ENCODE data around the gene PATZ1. TPM values are rescaled to one million over a fixed set of nuclear protein-coding genes. Genes with fewer than 3 reads are reported as not detected.

The PATZ1 gene
- total and polyA plus RNA-seq, 12 donors = 6.6 to 16.9 (median 13.3) TPM

GRCh38 chr22:31279327-31279669 lies 66.8 kb downstream of the PATZ1 start:
- TF ChIP-seq CTCF (IDR thresholded peaks at IDR 0.05) = no peak
- Histone ChIP-seq H3K9me3 (no peaks in the 10 kb centered on the region), H3K27ac (peak overlapping the region in 2 of 10 donors; percentile 21 to 79), H3K36me3 (peaks cover 0 to 97% (median 70%) of the 10 kb centered on the region in 9 donors), H3K4me3 (no peak overlapping the region), H3K4me1 (peaks cover 0 to 17% (median 0%) of the 10 kb centered on the region in 9 donors), H3K27me3 (no peaks in the 10 kb centered on the region)
- DNase-seq (no peak), ATAC-seq (no peak)
- intact Hi-C loops (cut with DNase I) = loop anchor here in 2 of 10 donors (10.0 kb wide), 1 partner anchor 64 kb away; the partner anchor contains the start of gene LIMK2 (in 2 of the 2)

- intact Hi-C loops (cut with DNase I) = loop anchor here in 2 of 10 donors (10.0 kb wide), 1 partner anchor 64 kb away; the partner anchor contains the start of gene LIMK2 (in 2 of the 2)
- peak in 1 of 8 donors; percentile 21 for ATAC-seq
- peak overlapping the region in 3 of 10 donors; percentile 4 to 79 (median 21) for H3K27ac ChIP-seq
These were observed 67.4 kb downstream of the PATZ1 start for GRCh38 chr22:31278626-31279326.

GRCh38 chr22:31278151-31278621 lies 68.0 kb downstream of the PATZ1 start:
- 81 to 87% methylated on average over 9 of the region's 9 CpGs for whole genome bisulfite sequencing, 2 donors
- peaks cover 0 to 8% (median 0%) of the 10 kb centered on the region in 9 donors for H3K4me1 ChIP-seq
- H3K36me3 ChIP-seq = peaks cover 0 to 97% (median 61%) of the 10 kb centered on the region in 9 donors
- no peak overlapping the region for H3K4me3 ChIP-seq
- ATAC-seq = no peak
- intact Hi-C loops (cut with DNase I) = loop anchor here in 2 of 10 donors (10.0 kb wide), 1 partner anchor 63 kb away; the partner anchor contains the start of gene LIMK2 (in 2 of the 2)
- peak overlapping the region in 2 of 10 donors; percentile 26 to 79 for H3K27ac ChIP-seq
- TF ChIP-seq CTCF (IDR thresholded peaks at IDR 0.05) = no peak
- H3K9me3 ChIP-seq = no peaks in the 10 kb centered on the region
- DNase-seq = no peak
- H3K27me3 ChIP-seq = no peaks in the 10 kb centered on the region

More at GRCh38 chr22:31278626-31279326, 67.4 kb downstream of the PATZ1 start:
- H3K4me1 ChIP-seq = peaks cover 0 to 12% (median 0%) of the 10 kb centered on the region in 9 donors
- H3K27me3 ChIP-seq = no peaks in the 10 kb centered on the region
- no peak overlapping the region for H3K4me3 ChIP-seq
- no peaks in the 10 kb centered on the region for H3K9me3 ChIP-seq
- WGBS, 2 donors = 72 to 82% methylated on average over 6 of the region's 6 CpGs
- peaks cover 0 to 97% (median 66%) of the 10 kb centered on the region in 9 donors for H3K36me3 ChIP-seq
- no peak for DNase-seq
- no peak for TF ChIP-seq CTCF (IDR thresholded peaks at IDR 0.05)

- intact Hi-C loops (cut with DNase I) = loop anchor here in 2 of 10 donors (10.0 kb wide), 1 partner anchor 63 kb away; the partner anchor contains the start of gene LIMK2 (in 2 of the 2)
- Histone ChIP-seq H3K27ac (peak overlapping the region in 2 of 10 donors; percentile 26 to 79), H3K4me1 (peaks cover 0 to 8% (median 0%) of the 10 kb centered on the region in 9 donors), H3K27me3 (no peaks in the 10 kb centered on the region), H3K9me3 (no peaks in the 10 kb centered on the region), H3K4me3 (no peak overlapping the region), H3K36me3 (peaks cover 0 to 97% (median 57%) of the 10 kb centered on the region in 9 donors)
- DNase-seq (no peak), ATAC-seq (no peak)
- WGBS, 2 donors = 75 to 89% methylated on average over 5 of the region's 5 CpGs
- TF ChIP-seq CTCF (IDR thresholded peaks at IDR 0.05) = no peak
These were observed 68.4 kb downstream of the PATZ1 start for GRCh38 chr22:31277741-31278140.
